GM12891 (cell line): ENCODE results near the gene TPP2.

Experiments used
- PAX5 ChIP-seq: IDR thresholded peaks from 2 replicates; pipeline ENCODE4 v1.6.1; 2011; ENCODE audit warnings: low read length, moderate library complexity, mild to moderate bottlenecking; ENCODE audit not compliant: insufficient read depth, severe bottlenecking
- POLR2A ChIP-seq: IDR thresholded peaks from 2 replicates; pipeline ENCODE4 v1.6.1; 2011; ENCODE audit warnings: low read depth, low read length, control low read depth
- POLR2AphosphoS5 ChIP-seq: IDR thresholded peaks from 2 replicates; pipeline ENCODE4 v1.6.1; 2011; ENCODE audit warnings: low read depth, low read length, control low read depth
- POU2F2 ChIP-seq: IDR thresholded peaks from 2 replicates; pipeline ENCODE4 v1.6.1; 2011; ENCODE audit warnings: low read depth, mild to moderate bottlenecking, control low read depth, low read length, moderate library complexity
- SPI1 ChIP-seq: IDR thresholded peaks from 2 replicates; pipeline ENCODE4 v1.6.1; 2011; ENCODE audit warnings: low read depth, low read length, control low read depth
- TAF1 ChIP-seq: IDR thresholded peaks from 2 replicates; pipeline ENCODE4 v1.6.1; 2011; ENCODE audit warnings: low read depth, low read length, control low read depth

DNA sequence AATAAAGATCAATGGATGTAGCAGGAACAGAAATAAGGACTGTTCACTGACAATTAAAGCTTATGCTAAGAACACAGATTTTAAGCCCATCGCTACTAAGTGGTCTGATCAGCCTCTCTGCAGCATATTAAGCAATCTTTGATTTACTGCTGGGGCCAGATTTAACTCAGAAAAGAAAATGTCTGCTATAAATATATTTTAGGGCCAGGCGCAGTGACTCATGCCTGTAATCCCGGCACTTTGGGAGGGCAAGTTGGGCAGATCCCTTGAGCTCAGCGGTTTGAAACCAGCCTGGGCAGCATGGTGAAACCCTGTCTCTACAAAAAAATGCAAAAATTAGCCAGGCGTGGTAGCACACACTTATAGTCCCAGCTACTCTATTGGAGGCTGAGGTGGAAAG, 55.1 kb downstream of the TPP2 start:
- TF ChIP-seq POLR2A (no peak), POU2F2 (no peak), POLR2AphosphoS5 (no peak), TAF1 (no peak), SPI1 (no peak), PAX5 (no peak)
